Measurements from ENCODE around the gene KCND2. TPM values are rescaled to one million over a fixed set of nuclear protein-coding genes. Genes with fewer than 3 reads are reported as not detected.
A peak's percentile ranks its signal among the peaks of the same experiment; 100 is the strongest.

Gene KCND2
- total and polyA plus RNA-seq, 2 experiments from 2014 or later, result 0.45 to 2.2 TPM

DNA sequence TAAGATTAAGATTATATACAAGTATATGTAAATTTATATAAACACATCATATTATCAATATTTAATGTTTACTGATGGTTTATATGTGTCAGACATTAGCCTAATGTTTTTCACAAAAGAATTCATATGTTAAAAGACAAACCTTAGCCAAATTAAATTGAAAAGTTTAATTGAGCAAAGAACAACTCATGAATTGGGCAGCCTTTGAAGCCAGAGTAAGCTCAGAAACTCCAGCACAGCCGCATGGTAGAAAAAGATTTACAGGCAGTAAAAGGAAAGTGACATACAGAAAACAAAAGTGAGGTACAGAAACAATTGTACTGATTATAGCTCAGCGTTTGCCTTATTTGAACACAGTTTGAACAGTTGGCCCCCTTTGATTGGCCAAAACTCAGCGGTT is 460.9 kb downstream of the KCND2 start:
- H3K36me3 ChIP-seq, result no peaks in the 10 kb centered on the region
- no peak overlapping the region for H3K4me3 ChIP-seq
- H3K4me1 ChIP-seq (ENCODE audit: low read depth), result peaks cover 6% of the 10 kb centered on the region
- H3K27me3 ChIP-seq, result no peaks in the 10 kb centered on the region
- H3K27ac ChIP-seq, result no peak overlapping the region
- TF ChIP-seq, protein P1, sequence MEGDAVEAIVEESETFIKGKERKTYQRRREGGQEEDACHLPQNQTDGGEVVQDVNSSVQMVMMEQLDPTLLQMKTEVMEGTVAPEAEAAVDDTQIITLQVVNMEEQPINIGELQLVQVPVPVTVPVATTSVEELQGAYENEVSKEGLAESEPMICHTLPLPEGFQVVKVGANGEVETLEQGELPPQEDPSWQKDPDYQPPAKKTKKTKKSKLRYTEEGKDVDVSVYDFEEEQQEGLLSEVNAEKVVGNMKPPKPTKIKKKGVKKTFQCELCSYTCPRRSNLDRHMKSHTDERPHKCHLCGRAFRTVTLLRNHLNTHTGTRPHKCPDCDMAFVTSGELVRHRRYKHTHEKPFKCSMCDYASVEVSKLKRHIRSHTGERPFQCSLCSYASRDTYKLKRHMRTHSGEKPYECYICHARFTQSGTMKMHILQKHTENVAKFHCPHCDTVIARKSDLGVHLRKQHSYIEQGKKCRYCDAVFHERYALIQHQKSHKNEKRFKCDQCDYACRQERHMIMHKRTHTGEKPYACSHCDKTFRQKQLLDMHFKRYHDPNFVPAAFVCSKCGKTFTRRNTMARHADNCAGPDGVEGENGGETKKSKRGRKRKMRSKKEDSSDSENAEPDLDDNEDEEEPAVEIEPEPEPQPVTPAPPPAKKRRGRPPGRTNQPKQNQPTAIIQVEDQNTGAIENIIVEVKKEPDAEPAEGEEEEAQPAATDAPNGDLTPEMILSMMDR (IDR thresholded peaks at IDR 0.05; ENCODE audit: low read depth, low read length), result no peak
- no peak for DNase-seq (ENCODE audit: low read depth in 1 of 2, low spot score in 1 of 2)
- no peaks in the 10 kb centered on the region for H3K9me3 ChIP-seq (ENCODE audit: low read depth)

DNA sequence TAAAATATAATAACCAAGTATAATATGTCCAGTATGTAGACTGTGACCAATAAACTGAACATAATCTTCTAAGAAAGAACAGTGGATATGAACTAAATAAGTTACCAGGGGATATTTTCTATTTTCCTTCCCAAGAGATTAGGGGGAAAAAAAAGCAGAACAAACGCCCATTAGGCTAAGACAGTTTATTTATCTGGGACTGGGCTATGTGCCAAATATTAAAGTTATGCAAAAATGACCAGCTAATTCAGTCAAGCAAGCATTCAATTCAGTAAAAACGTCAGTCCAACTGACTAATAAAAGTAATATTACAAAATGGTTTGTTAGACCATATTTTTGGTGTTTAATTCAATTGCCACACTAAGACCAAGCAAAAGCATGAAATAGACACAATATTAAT is 462.8 kb downstream of the KCND2 start:
- Histone ChIP-seq H3K36me3 (no peaks in the 10 kb centered on the region), H3K27me3 (no peaks in the 10 kb centered on the region), H3K9me3 (ENCODE audit: low read depth) (no peaks in the 10 kb centered on the region), H3K27ac (no peak overlapping the region), H3K4me1 (ENCODE audit: low read depth) (no peaks in the 10 kb centered on the region), H3K4me3 (no peak overlapping the region)
- peak in 1 of 2 donors; percentile 59 for DNase-seq (ENCODE audit: low read depth in 1 of 2, low spot score in 1 of 2)
- TF ChIP-seq, protein P1 (IDR thresholded peaks at IDR 0.05; ENCODE audit: low read depth, low read length), result no peak

DNA sequence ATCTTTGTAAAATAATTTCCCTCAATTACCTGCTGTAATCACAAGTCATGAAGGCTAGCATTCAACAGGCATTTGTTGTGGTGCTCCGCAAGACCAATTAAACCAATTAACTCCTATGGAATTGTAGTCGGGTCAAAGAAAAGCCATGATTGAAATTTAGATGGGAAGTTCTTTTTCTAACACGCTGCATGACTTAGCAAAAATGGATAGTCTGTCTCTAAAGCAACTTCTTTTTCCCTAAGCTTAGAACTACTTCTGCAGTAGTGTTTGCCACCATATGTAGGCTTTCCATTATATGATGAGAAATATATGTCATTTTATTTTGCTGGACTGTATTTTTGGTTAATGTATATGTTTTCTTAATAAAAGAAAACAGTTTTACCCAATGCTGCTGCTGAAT is 465.8 kb downstream of the KCND2 start:
- Histone ChIP-seq H3K4me3 (no peak overlapping the region), H3K4me1 (ENCODE audit: low read depth) (no peaks in the 10 kb centered on the region), H3K27me3 (no peaks in the 10 kb centered on the region), H3K27ac (no peak overlapping the region), H3K36me3 (no peaks in the 10 kb centered on the region), H3K9me3 (ENCODE audit: low read depth) (no peaks in the 10 kb centered on the region)
- TF ChIP-seq, protein P1 (IDR thresholded peaks at IDR 0.05; ENCODE audit: low read depth, low read length), result no peak
- no peak for DNase-seq (ENCODE audit: low read depth in 1 of 2, low spot score in 1 of 2)

DNA sequence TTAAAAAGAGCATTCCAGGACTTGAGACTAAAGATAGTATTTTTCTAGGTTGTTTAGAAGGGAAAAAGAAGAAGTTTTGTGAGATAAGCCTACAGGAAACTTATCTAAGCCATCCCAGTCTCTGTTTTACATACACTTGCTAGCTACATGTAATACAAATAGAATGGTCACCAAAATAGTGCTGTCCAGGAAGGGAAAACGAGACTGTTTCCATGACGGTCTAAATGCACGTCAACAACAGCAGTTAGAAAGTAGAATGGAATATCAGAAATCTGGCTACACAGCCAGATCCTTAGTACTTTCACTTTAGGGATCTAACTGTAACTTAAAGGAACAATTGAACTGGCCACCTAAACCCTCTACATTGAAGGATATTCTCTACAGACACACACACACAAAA is 467.4 kb downstream of the KCND2 start:
- Histone ChIP-seq H3K4me1 (ENCODE audit: low read depth) (no peaks in the 10 kb centered on the region), H3K27ac (no peak overlapping the region)

DNA sequence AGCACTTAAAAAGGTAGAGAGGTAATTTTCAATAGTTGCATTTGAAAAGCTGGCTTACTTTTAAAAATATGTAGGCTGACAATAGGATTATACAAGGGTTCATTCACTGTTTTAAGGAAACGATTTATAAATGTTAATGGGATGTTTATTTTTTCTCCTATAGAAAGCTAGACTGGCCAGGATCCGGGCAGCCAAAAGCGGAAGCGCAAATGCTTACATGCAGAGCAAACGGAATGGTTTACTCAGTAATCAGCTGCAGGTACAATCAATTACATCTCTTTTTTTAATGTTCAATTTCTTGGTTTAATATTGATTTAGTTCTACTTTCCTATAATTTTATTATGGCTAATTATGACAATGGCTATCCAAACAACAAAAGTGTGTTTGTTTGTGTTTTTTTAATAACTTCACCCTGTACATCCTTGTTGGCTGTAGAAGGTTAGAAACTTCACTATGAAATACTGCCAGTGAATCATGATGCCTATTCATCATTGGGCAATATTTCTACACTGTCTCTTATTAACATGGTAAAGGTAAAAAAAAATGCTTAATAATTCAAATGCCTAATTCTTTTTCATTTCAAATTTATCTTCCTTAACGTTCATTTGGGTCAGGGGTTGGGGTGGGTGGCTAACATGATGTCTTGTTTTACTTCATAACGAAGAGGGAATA is 468.5 kb downstream of the KCND2 start:
- Histone ChIP-seq H3K27me3 (no peaks in the 10 kb centered on the region), H3K36me3 (no peaks in the 10 kb centered on the region), H3K4me1 (ENCODE audit: low read depth) (no peaks in the 10 kb centered on the region), H3K4me3 (no peak overlapping the region), H3K27ac (no peak overlapping the region), H3K9me3 (ENCODE audit: low read depth) (no peaks in the 10 kb centered on the region)
- TF ChIP-seq, protein P1 (IDR thresholded peaks at IDR 0.05; ENCODE audit: low read depth, low read length), result no peak
- no peak for DNase-seq (ENCODE audit: low read depth in 1 of 2, low spot score in 1 of 2)

More for the DNA sequence above, 467.4 kb downstream of the KCND2 start:
- H3K36me3 ChIP-seq, result no peaks in the 10 kb centered on the region
- H3K9me3 ChIP-seq (ENCODE audit: low read depth), result no peaks in the 10 kb centered on the region
- no peak overlapping the region for H3K4me3 ChIP-seq
- H3K27me3 ChIP-seq, result no peaks in the 10 kb centered on the region
- DNase-seq (ENCODE audit: low read depth in 1 of 2, low spot score in 1 of 2), result peak in 1 of 2 donors; percentile 37
- TF ChIP-seq, protein P1 (IDR thresholded peaks at IDR 0.05; ENCODE audit: low read depth, low read length), result no peak
